ENCODE data around the gene RPIA.

- TF ChIP-seq CTCF (conservative IDR thresholded peaks at IDR 0.05; ENCODE audit: low read depth, low read length) (no peak), POLR2A (IDR thresholded peaks at IDR 0.05; ENCODE audit: low read depth, low read length) (no peak), MAZ (IDR thresholded peaks at IDR 0.05; ENCODE audit: borderline replicate concordance, low read depth, low read length) (no peak), ELK1 (IDR thresholded peaks at IDR 0.05; ENCODE audit: borderline replicate concordance, low read depth, low read length) (no peak), MAFK (IDR thresholded peaks at IDR 0.05; ENCODE audit: low read depth, low read length) (no peak), RFX5 (IDR thresholded peaks at IDR 0.05; ENCODE audit: low read depth, low read length) (no peak), SMC3 (IDR thresholded peaks at IDR 0.05; ENCODE audit: low read depth, low read length) (no peak), FOS (IDR thresholded peaks at IDR 0.05; ENCODE audit: low read depth, low read length) (no peak), RCOR1 (IDR thresholded peaks at IDR 0.05; ENCODE audit: insufficient replicate concordance, low read length) (no peak), BHLHE40 (IDR thresholded peaks at IDR 0.05; ENCODE audit: low read depth, low read length) (no peak)
Observed at GRCh38 chr2:88735853-88736252, 44.4 kb downstream of the RPIA start.
